ENCODE data around the gene C16orf95.

- TF ChIP-seq CTCF (IDR thresholded peaks at IDR 0.05) = no peak
- no peak for TF ChIP-seq POLR2A (IDR thresholded peaks at IDR 0.05)
These were observed 41.1 kb upstream of the C16orf95 start for GRCh38 chr16:87358250-87358649.
